ENCODE results near the gene NTM.

DNA sequence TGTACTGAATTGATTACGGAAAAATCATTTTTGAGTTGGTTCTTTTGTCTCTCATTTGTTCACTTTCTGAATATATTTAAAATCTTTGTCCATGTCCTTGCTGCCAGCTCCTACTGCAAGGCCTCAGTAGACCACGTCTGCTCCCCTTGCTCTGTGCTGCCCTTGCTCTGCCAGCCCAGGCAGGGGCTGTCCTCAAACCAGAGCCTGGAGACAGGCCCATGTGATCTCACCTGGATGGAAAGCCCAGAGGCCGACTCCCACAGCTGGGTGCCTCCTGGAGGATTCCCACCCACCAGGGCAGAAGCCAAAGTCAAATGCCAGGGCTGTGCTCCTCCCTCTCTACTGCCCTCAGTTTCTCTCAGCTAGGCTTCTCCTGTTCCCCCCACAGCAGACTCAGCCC is 141.8 kb downstream of the NTM start:
- no peak for TF ChIP-seq FOS (IDR thresholded peaks at IDR 0.05; ENCODE audit: borderline replicate concordance, insufficient read depth, low read length)
- TF ChIP-seq, protein P1, sequence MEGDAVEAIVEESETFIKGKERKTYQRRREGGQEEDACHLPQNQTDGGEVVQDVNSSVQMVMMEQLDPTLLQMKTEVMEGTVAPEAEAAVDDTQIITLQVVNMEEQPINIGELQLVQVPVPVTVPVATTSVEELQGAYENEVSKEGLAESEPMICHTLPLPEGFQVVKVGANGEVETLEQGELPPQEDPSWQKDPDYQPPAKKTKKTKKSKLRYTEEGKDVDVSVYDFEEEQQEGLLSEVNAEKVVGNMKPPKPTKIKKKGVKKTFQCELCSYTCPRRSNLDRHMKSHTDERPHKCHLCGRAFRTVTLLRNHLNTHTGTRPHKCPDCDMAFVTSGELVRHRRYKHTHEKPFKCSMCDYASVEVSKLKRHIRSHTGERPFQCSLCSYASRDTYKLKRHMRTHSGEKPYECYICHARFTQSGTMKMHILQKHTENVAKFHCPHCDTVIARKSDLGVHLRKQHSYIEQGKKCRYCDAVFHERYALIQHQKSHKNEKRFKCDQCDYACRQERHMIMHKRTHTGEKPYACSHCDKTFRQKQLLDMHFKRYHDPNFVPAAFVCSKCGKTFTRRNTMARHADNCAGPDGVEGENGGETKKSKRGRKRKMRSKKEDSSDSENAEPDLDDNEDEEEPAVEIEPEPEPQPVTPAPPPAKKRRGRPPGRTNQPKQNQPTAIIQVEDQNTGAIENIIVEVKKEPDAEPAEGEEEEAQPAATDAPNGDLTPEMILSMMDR (IDR thresholded peaks at IDR 0.05; ENCODE audit: extremely low read depth in 1 of 2, insufficient read depth in 1 of 2, low read depth in 1 of 2, low read length in 2 of 2) = no peak

All from endothelial cell of umbilical vein (primary cell).